K562 (cell line): ENCODE measurements around the gene UNKL. TPM values are rescaled to one million over a fixed set of nuclear protein-coding genes. Genes with fewer than 3 reads are reported as not detected.
A peak's percentile ranks its signal among the peaks of the same experiment; 100 is the strongest.

Experiments used
- ATAC-seq: fragments of 200-7000 bp; cut with Tn5 transposase; 3 replicates; pipeline ENCODE4 v1.9.1; 2020; ENCODE audit warnings: moderate library complexity
- BruUV-seq: library from RNA; stranded (reverse); fragments of 400-500 nt; replicated peaks from 2 replicates; lab custom pipeline; 2021; lab: Mats Ljungman, UMichigan
- CTCF ChIA-PET: fragments of 300-600 bp; formaldehyde crosslinking; extraction: SDS; loops from one replicate; lab custom pipeline; 2021; ENCODE audit warnings: low intra/inter-chr PET ratio; lab: Yijun Ruan, JAX
- POLR2A ChIA-PET: fragments of 300-600, 350-650 bp; sonication (Branson Sonifier 250); formaldehyde crosslinking; extraction: SDS; loops from one replicate; lab custom pipeline; 2021; ENCODE audit warnings: antibody characterized with exemption, inconsistent platforms; lab: Yijun Ruan, JAX
- DNase-seq, 4 experiments: peaks; one replicate each; pipeline versions ENCODE4 v3.0.0 to v3.0.0-alpha.2; 2011 to 2018; ENCODE audit warnings: low spot score in 3 of 4, mixed read lengths in 3 of 4; ENCODE audit errors: extremely low read depth in 1 of 4
- FAIRE-seq: peaks from 2 replicates; lab custom pipeline; 2011; peaks lifted over from hg19 to GRCh38; lab: Jason Lieb, UNC
- H2AFZ ChIP-seq: 2 replicates; pipeline ENCODE4 v1.6.0; 2011; ENCODE audit warnings: low read depth, low read length, control low read depth, inconsistent platforms
- H3K27ac ChIP-seq: fragments of 200-600 bp; 3 replicates; pipeline ENCODE4 v1.8.0; 2011; ENCODE audit warnings: low read depth, mild to moderate bottlenecking, control low read depth, inconsistent platforms, low read length, moderate library complexity, mixed read lengths; ENCODE audit errors: extremely low read depth
- H3K27me3 ChIP-seq, 2 experiments: fragments of 300-600 bp in 1 of 2; 2 replicates in 1 of 2; 3 replicates in 1 of 2; pipeline versions ENCODE4 v1.6.0 to v1.8.0; 2011; ENCODE audit warnings: inconsistent platforms in 2 of 2, low read length in 2 of 2, mild to moderate bottlenecking in 1 of 2, mixed read lengths in 1 of 2, moderate library complexity in 1 of 2; ENCODE audit not compliant: control insufficient read depth in 2 of 2, insufficient read depth in 2 of 2
- H3K36me3 ChIP-seq: fragments of 300-600 bp; 3 replicates; pipeline ENCODE4 v1.8.0; 2011; ENCODE audit warnings: mild to moderate bottlenecking, low read length, inconsistent platforms; ENCODE audit not compliant: control insufficient read depth, insufficient read depth
- H3K4me1 ChIP-seq, 2 experiments: fragments of 200-600 bp in 1 of 2; replicated peaks in 1 of 2; 2 replicates in 1 of 2; 3 replicates in 1 of 2; pipeline versions ENCODE4 v1.5.1 to v1.8.0; 2011; ENCODE audit warnings: inconsistent platforms in 2 of 2, low read length in 2 of 2, mild to moderate bottlenecking in 1 of 2, mixed read lengths in 1 of 2, moderate library complexity in 1 of 2; ENCODE audit not compliant: control insufficient read depth in 2 of 2, insufficient read depth in 2 of 2
- H3K4me2 ChIP-seq: 2 replicates; pipeline ENCODE4 v1.6.1; 2011; ENCODE audit warnings: low read length, control low read depth, inconsistent platforms, mixed read lengths; ENCODE audit not compliant: insufficient read depth
- H3K4me3 ChIP-seq: fragments of 200-600 bp; sonication (generic), shearing (Covaris generic); 2 replicates; pipeline ENCODE4 v1.5.1; 2016; ENCODE audit warnings: control low read depth, inconsistent platforms
- H3K79me2 ChIP-seq: fragments of 200-600 bp; 3 replicates; pipeline ENCODE4 v1.8.0; 2011; ENCODE audit warnings: low read length, inconsistent platforms; ENCODE audit not compliant: control insufficient read depth, insufficient read depth
- H3K9ac ChIP-seq, 2 experiments: 2 replicates each; pipeline versions ENCODE4 v1.6.0 to v1.6.1; 2011; ENCODE audit warnings: low read depth in 2 of 2, low read length in 2 of 2, control low read depth in 1 of 2, inconsistent platforms in 1 of 2, mild to moderate bottlenecking in 1 of 2, mixed read lengths in 1 of 2; ENCODE audit not compliant: insufficient read depth in 1 of 2
- H3K9me1 ChIP-seq: one replicate; pipeline ENCODE4 v1.6.0; 2011; ENCODE audit warnings: inconsistent platforms, mild to moderate bottlenecking, low read length, moderate library complexity; ENCODE audit not compliant: control insufficient read depth, insufficient read depth
- H3K9me3 ChIP-seq: replicated peaks from 2 replicates; pipeline ENCODE4 v1.5.1; 2011; ENCODE audit warnings: low read depth, low read length, inconsistent platforms; ENCODE audit not compliant: control insufficient read depth, insufficient read depth
- H4K20me1 ChIP-seq: replicated peaks from 2 replicates; pipeline ENCODE4 v1.6.1; 2011; ENCODE audit warnings: low read length, inconsistent platforms, mixed read lengths; ENCODE audit not compliant: control insufficient read depth, insufficient read depth
- HNRNPK ChIP-seq: fragments of 200-400 bp; formaldehyde crosslinking; IDR thresholded peaks from one replicate; pipeline ENCODE4 v1.6.1; 2018; ENCODE audit warnings: mild to moderate bottlenecking, low read depth, low read length; ENCODE audit not compliant: poor library complexity, severe bottlenecking
- NCOA1 ChIP-seq: fragments of 450-650 bp; IDR thresholded peaks from 2 replicates; pipeline ENCODE4 v1.6.1; 2016; ENCODE audit warnings: low read depth
- POLR2G ChIP-seq: fragments of 200-400 bp; formaldehyde crosslinking; IDR thresholded peaks from 2 replicates; pipeline ENCODE4 v1.6.1; 2017; ENCODE audit warnings: low read depth, mild to moderate bottlenecking, antibody characterized with exemption, low read length, moderate library complexity
- PRPF4 ChIP-seq: fragments of 200-400 bp; formaldehyde crosslinking; IDR thresholded peaks from one replicate; pipeline ENCODE4 v1.6.1; 2017; ENCODE audit warnings: low read length, low read depth, mild to moderate bottlenecking; ENCODE audit not compliant: insufficient read depth, poor library complexity, severe bottlenecking
- WGBS: fragments of 100-300 bp; shearing (Covaris generic); methylation state at CpG from one replicate; pipeline ENCODE4 v1.1.6; 2016; ENCODE audit warnings: low coverage, mixed read lengths; ENCODE audit not compliant: insufficient coverage; ENCODE audit errors: missing lambda C conversion rate; 5-methylcytosine and 5-hydroxymethylcytosine counted together
- in situ Hi-C: fragments of 300-500 bp; cut with MboI; formaldehyde crosslinking; loops from 4 replicates; pipeline ENCODE4 v1.15.0; 2018; ENCODE audit warnings: inconsistent platforms, mixed read lengths
- intact Hi-C: fragments of 100-400 bp; cut with micrococcal nuclease; formaldehyde crosslinking; loops from 2 replicates; pipeline ENCODE4 v1.14.2; 2022
- polyA plus RNA-seq, 8 experiments: library from polyadenylated mRNA; depleted of rRNA in 4 of 8; stranded (reverse) in 5 of 8; unstranded in 3 of 8; fragments of >200 nt; fragmentation: Nextera tagmentation in 2 of 8; fragmentation: Illumina TruSeq in 1 of 8; extraction: Ambion mirVana in 2 of 8; extraction: Trizol in 1 of 8; gene quantifications; 2 replicates each; pipeline versions ENCODE4 v1.2.1 to v1.2.3, GENCODE V29; 2011 to 2014; ENCODE audit warnings: inconsistent platforms in 1 of 8, missing spikeins in 1 of 8
- total RNA-seq, 7 experiments: library from RNA; depleted of rRNA in 6 of 7; stranded (reverse); fragments of >200 nt in 6 of 7; fragmentation: Illumina TruSeq in 2 of 7; extraction: Trizol in 2 of 7; gene quantifications; 2 replicates each; pipeline versions ENCODE4 v1.2.1 to v1.2.3, GENCODE V29; 2011 to 2021; ENCODE audit warnings: low replicate concordance in 1 of 7
- TF ChIP-seq, protein P1 (sequence below): fragments of 450-650 bp; IDR thresholded peaks from 2 replicates; pipeline ENCODE4 v1.7.1; 2018; ENCODE audit warnings: mild to moderate bottlenecking, low read depth; ENCODE audit not compliant: partially characterized antibody
- TF ChIP-seq, protein P2 (sequence below): fragments of 250-450 bp; sonication (Bioruptor Pico); IDR thresholded peaks from 2 replicates; pipeline ENCODE4 v1.9.0; 2021; ENCODE audit warnings: mild to moderate bottlenecking

Gene UNKL
- total and polyA plus RNA-seq, 9 of the 15 experiments (the other 6 are each of a cell fraction or from before 2014, with no cell fraction given) = 0.37 to 30.2 (median 5.1) TPM

DNA sequence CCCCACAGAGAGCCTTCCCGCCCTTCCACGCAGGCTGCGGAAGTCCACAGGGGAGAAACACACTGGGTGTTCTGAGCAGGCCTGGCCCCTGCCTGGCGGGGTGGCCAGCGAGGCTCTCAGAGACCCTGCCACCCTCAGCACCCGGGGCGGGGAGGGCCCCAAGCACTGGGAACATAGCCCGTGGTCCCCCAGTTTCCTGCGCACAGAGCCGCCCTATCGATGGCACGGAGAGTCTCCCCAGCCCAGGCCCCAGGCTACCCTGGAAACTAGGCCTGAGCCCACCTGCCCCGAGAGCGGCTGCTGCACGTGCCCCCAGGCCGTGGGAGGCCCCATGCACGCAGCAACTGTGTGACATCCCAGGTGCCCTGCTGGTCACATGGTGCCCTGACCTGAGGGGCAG lies 40.1 kb upstream of the UNKL start:
- H3K9ac ChIP-seq = no peak overlapping the region; a peak in 1 of 4 replicates

More for the DNA sequence above, 40.1 kb upstream of the UNKL start:
- peak; percentile 24; the same call in 1 of the 2 replicates for TF ChIP-seq POLR2G
- TF ChIP-seq, protein P1, sequence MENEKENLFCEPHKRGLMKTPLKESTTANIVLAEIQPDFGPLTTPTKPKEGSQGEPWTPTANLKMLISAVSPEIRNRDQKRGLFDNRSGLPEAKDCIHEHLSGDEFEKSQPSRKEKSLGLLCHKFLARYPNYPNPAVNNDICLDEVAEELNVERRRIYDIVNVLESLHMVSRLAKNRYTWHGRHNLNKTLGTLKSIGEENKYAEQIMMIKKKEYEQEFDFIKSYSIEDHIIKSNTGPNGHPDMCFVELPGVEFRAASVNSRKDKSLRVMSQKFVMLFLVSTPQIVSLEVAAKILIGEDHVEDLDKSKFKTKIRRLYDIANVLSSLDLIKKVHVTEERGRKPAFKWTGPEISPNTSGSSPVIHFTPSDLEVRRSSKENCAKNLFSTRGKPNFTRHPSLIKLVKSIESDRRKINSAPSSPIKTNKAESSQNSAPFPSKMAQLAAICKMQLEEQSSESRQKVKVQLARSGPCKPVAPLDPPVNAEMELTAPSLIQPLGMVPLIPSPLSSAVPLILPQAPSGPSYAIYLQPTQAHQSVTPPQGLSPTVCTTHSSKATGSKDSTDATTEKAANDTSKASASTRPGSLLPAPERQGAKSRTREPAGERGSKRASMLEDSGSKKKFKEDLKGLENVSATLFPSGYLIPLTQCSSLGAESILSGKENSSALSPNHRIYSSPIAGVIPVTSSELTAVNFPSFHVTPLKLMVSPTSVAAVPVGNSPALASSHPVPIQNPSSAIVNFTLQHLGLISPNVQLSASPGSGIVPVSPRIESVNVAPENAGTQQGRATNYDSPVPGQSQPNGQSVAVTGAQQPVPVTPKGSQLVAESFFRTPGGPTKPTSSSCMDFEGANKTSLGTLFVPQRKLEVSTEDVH = no peak
- no peak for TF ChIP-seq HNRNPK
- TF ChIP-seq NCOA1 = no peak
- no peak for TF ChIP-seq PRPF4
- TF ChIP-seq, protein P2, sequence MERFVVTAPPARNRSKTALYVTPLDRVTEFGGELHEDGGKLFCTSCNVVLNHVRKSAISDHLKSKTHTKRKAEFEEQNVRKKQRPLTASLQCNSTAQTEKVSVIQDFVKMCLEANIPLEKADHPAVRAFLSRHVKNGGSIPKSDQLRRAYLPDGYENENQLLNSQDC (CRISPR knock-in tag) = no peak
- FAIRE-seq = no peak
- H2AFZ ChIP-seq = no peak overlapping the region
- DNase-seq = no peak
- H3K4me2 ChIP-seq = no peak overlapping the region
- ChIA-PET CTCF (interaction anchor here (0.5 kb wide), 1 partner anchor 158 kb away, joined by 4 read pairs; no protein-coding TSS in a partner anchor), POLR2A (interaction anchor here (0.9 to 1.4 kb wide), 4 partner anchors 8 to 16 kb away, joined by 3 to 4 read pairs (median 3); no protein-coding TSS in a partner anchor)
- intact Hi-C loops (no loop called here), in situ Hi-C loops (no loop called here)
- no peaks in the 10 kb centered on the region for H3K9me3 ChIP-seq
- H3K4me3 ChIP-seq = no peak overlapping the region
- ATAC-seq = no peak
- no TSS peak for BruUV-seq
- H3K27ac ChIP-seq = no peak overlapping the region
- 96% methylated on average over 10 of the region's 17 CpGs for WGBS
- H3K27me3 ChIP-seq = no peaks in the 10 kb centered on the region
- H3K79me2 ChIP-seq = no peaks in the 10 kb centered on the region
- peaks cover 2% of the 10 kb centered on the region for H3K9me1 ChIP-seq
- H3K36me3 ChIP-seq = peaks cover 78% of the 10 kb centered on the region; the same call in 2 of the 3 replicates
- 0 out of 2 replicates have a peak, but pooled peaks cover 5% of the 10 kb centered on the region for H4K20me1 ChIP-seq
- H3K4me1 ChIP-seq = peaks cover 0 to 27% of the 10 kb centered on the region in 2 experiments; a peak in 2 of 5 replicates
